Iris pigment epithelial cell (primary cell): Measurements from ENCODE around the gene ASPN.
A peak's percentile ranks its signal among the peaks of the same experiment; 100 is the strongest.
"Not testable (repeated sequence)": the region's sequence is repeated elsewhere in the genome, so short reads cannot be mapped to it uniquely, and the experiment has no call there.

Experiments used
- DNase-seq: peaks from one replicate; pipeline ENCODE4 v3.0.0-alpha.2; 2011; ENCODE audit warnings: low read depth

The ASPN gene

GRCh38 chr9:92411157-92411556 lies 71.1 kb downstream of the ASPN start:
- not testable (repeated sequence) for DNase-seq

- DNase-seq, result no peak
Measured at GRCh38 chr9:92408747-92409478, 73.4 kb downstream of the ASPN start.

GRCh38 chr9:92407818-92408217 lies 74.5 kb downstream of the ASPN start:
- no peak for DNase-seq

GRCh38 chr9:92406477-92406876 lies 75.8 kb downstream of the ASPN start:
- peak; percentile 60 for DNase-seq
